ENCODE results near the gene TFG.
"Not testable (repeated sequence)": the region's sequence is repeated elsewhere in the genome, so short reads cannot be mapped to it uniquely, and the experiment has no call there.

TFG gene

GRCh38 chr3:100708989-100709841, at the start of gene TFG:
Gene TFG (plus strand): TSS chr3:100709494. CDS start chr3:100713686, 4,192 bp downstream.
- DNase-seq (peak; percentile 97), ATAC-seq (peak; percentile 95)

- ATAC-seq, DNase-seq: not testable (repeated sequence)
Measured at GRCh38 chr3:100661294-100661693, 48.0 kb upstream of the TFG start.

- ATAC-seq: no peak
Measured at GRCh38 chr3:100662113-100662823, 47.0 kb upstream of the TFG start.

GRCh38 chr3:100665230-100665629, 44.1 kb upstream of the TFG start:
- DNase-seq: peak; percentile 14
- peak; percentile 90 for ATAC-seq

More at GRCh38 chr3:100662113-100662823, 47.0 kb upstream of the TFG start:
- DNase-seq: no peak

- DNase-seq, ATAC-seq: not testable (repeated sequence)
Measured at GRCh38 chr3:100666699-100667098, 42.6 kb upstream of the TFG start.

- ATAC-seq, DNase-seq: not testable (repeated sequence)
Measured at GRCh38 chr3:100667316-100667715, 42.0 kb upstream of the TFG start.

GRCh38 chr3:100670995-100671394, 38.3 kb upstream of the TFG start:
- not testable (repeated sequence) for ATAC-seq, DNase-seq

- DNase-seq (no peak), ATAC-seq (no peak)
Measured at GRCh38 chr3:100681496-100681895, 27.8 kb upstream of the TFG start.

GRCh38 chr3:100682056-100682853, 27.0 kb upstream of the TFG start:
- DNase-seq (no peak), ATAC-seq (no peak)

- DNase-seq: no peak
Measured at GRCh38 chr3:100682854-100683760, 26.2 kb upstream of the TFG start.

GRCh38 chr3:100693225-100693624, 16.1 kb upstream of the TFG start:
- DNase-seq: no peak
- no peak for ATAC-seq

More at GRCh38 chr3:100682854-100683760, 26.2 kb upstream of the TFG start:
- no peak for ATAC-seq

- ATAC-seq (no peak), DNase-seq (no peak)
Measured at GRCh38 chr3:100695696-100696095, 13.6 kb upstream of the TFG start.

- ATAC-seq (no peak), DNase-seq (no peak)
Measured at GRCh38 chr3:100696161-100696560, 13.1 kb upstream of the TFG start.

GRCh38 chr3:100697172-100697571, 12.1 kb upstream of the TFG start:
- ATAC-seq: no peak

GRCh38 chr3:100697723-100698285, 11.5 kb upstream of the TFG start:
- no peak for DNase-seq
- ATAC-seq: no peak

More at GRCh38 chr3:100697172-100697571, 12.1 kb upstream of the TFG start:
- no peak for DNase-seq

GRCh38 chr3:100698736-100699135, 10.6 kb upstream of the TFG start:
- no peak for ATAC-seq
- DNase-seq: no peak

- no peak for DNase-seq
- no peak for ATAC-seq
Measured at GRCh38 chr3:100700708-100701107, 8.6 kb upstream of the TFG start.

- DNase-seq: no peak
- no peak for ATAC-seq
Measured at GRCh38 chr3:100702082-100702979, 7.0 kb upstream of the TFG start.

- no peak for DNase-seq
- ATAC-seq: no peak
Measured at GRCh38 chr3:100702980-100703345, 6.3 kb upstream of the TFG start.

- ATAC-seq (no peak), DNase-seq (no peak)
Measured at GRCh38 chr3:100703865-100704264, 5.4 kb upstream of the TFG start.
